HG03175 (cell line): Measurements from ENCODE around the gene CACNA2D1.
"Not testable (repeated sequence)": the region's sequence is repeated elsewhere in the genome, so short reads cannot be mapped to it uniquely, and the experiment has no call there.

Experiments
- ATAC-seq: cut with Tn5 transposase; IDR thresholded peaks from one replicate; pipeline ENCODE4 v1.9.1; 2021; ENCODE audit warnings: mild to moderate bottlenecking, moderate library complexity; ENCODE audit not compliant: unreplicated experiment

The CACNA2D1 gene

DNA sequence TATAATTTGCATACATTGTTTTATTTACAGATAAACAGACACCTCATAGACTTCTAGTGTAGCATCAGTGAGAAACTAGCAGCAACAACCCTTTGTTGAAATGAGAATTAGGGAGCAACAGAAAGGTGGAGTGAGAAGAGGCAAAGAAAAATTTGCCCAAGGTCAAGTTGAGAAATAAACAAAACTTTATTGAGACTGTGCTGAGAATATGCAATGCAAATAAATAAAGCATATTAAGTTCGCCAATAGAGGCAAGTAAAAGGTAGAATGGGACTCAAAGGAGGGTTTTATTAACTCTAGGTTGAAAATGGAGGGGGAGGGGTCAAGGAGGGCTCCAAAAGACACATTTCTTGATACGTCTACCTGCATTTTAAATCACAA is 49.7 kb downstream of the CACNA2D1 start:
- no peak for ATAC-seq

- ATAC-seq, result no peak
Measured at GRCh38 chr7:82393076-82393839, 50.3 kb downstream of the CACNA2D1 start.

- ATAC-seq, result no peak
Measured at GRCh38 chr7:82390936-82391335, 52.6 kb downstream of the CACNA2D1 start.

- ATAC-seq, result no peak
Measured at GRCh38 chr7:82389876-82390275, 53.7 kb downstream of the CACNA2D1 start.

DNA sequence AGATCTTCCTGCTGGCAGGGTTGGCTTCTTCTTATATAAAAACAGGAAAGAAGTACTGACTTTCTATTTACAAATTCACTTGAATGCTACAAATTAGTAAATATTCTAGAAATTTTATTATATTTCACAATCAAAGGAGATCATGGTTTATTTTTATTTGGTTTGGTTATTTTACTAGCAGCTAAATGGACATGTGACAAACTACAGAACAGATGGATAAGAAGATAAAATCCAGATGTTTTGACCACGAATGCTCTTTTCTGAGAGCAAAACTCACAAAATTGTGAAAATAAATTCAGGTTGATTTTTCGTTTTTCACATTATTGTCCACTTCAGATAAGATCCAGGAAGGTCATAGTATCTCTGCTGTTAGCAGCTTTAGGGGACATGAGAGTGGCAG is 55.4 kb downstream of the CACNA2D1 start:
- ATAC-seq, result no peak

DNA sequence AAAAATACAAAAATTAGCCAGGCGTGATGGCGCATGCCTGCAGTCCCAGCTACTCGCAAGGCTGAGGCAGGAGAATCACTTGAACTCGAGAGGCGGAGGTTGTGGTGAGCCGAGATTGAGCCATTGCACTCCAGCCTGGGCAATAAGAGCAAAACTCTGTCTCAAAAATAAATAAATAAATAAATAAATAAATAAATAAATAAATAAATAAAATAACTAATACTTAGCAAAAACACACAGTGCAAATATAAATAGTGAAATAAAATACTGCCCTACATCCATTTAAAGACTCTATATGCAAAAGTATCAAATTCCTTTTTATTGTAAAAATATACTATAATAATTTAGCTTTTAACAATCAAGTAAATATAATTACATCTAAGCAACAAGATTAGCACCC is 57.0 kb downstream of the CACNA2D1 start:
- not testable (repeated sequence) for ATAC-seq

- no peak for ATAC-seq
Measured at GRCh38 chr7:82384779-82385178, 58.8 kb downstream of the CACNA2D1 start.

DNA sequence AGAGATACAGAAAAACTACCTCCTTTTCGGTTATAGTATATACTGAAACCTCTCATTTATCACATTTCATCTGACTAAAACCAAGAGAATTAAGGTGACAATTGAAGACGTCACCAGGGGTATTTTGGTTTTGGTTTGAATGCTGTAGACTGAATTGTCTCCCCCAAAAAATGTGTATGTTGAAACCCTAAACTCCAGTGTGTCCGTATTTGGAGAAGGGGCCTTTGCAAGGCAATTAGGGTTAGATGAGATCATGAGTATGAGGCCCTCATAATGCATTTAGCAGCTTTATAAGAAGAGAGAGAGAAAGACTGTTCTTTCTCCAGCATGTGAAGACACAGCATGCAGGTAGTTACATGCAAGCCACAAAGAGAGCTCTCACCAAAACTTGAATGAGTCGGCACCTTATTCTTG is 59.5 kb downstream of the CACNA2D1 start:
- ATAC-seq, result no peak

DNA sequence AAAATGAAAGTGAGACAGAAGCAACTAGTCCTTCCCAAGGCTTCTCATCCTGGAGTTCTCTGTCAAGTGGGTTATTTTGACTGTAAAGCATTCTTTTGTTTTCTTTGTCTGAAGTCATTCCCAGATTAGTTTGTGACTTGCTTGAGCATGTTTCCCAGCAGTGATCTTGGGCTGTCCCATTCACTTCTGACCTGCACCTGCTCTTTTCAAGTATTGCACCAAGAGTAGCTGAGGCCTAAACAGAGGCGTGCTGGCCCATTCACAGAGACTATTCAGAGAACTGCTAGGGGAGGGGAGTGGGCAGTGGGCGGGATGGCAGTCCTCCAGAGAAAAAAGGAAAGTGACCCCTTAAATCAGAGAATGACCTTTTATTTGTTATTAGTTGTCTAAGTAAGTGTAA is 61.3 kb downstream of the CACNA2D1 start:
- ATAC-seq, result no peak

- ATAC-seq, result no peak
Measured at GRCh38 chr7:82376739-82377138, 66.8 kb downstream of the CACNA2D1 start.

DNA sequence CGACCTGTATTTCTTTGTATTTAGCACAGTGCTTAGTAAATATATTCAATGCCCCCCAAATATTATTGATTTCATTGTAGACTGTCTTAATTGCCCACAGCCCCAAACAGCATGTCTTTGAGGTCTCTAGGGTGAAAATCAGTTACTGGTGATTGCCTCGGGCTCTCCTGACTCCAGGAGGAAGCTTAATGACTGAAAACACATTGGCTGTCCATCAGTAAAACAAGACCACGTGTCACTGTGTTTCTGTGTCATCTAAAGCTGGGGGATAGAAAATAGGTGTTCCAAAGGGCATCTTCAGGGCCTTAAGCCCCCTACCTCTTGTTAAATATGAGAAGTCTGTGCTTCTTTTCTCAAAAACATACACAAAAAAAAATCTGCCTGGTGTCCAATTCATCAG is 67.9 kb downstream of the CACNA2D1 start:
- no peak for ATAC-seq

- no peak for ATAC-seq
Measured at GRCh38 chr7:82375129-82375528, 68.4 kb downstream of the CACNA2D1 start.

GRCh38 chr7:82373926-82374635 is 69.5 kb downstream of the CACNA2D1 start:
- ATAC-seq, result no peak

DNA sequence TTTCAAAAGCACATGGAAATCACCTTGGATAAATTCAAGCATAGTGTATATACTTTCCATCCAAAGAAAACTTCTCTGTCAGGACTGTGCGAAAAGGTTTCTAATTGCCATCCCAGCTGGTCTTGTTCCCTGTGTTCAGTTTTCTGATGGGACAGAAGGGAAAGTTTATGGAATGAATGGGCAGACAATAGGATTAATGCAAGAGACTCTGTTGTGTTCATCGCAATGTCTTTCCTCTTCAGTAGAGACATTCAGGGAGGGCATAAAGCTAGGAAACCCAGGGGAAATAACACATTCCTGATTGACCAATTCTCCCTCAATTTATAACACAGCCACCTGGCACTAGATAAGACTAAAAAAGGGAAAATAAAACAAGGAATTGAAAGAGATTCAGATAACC is 78.9 kb downstream of the CACNA2D1 start:
- ATAC-seq, result no peak

GRCh38 chr7:82364048-82364447 is 79.5 kb downstream of the CACNA2D1 start:
- no peak for ATAC-seq

GRCh38 chr7:82362129-82362706 is 81.4 kb downstream of the CACNA2D1 start:
- no peak for ATAC-seq

DNA sequence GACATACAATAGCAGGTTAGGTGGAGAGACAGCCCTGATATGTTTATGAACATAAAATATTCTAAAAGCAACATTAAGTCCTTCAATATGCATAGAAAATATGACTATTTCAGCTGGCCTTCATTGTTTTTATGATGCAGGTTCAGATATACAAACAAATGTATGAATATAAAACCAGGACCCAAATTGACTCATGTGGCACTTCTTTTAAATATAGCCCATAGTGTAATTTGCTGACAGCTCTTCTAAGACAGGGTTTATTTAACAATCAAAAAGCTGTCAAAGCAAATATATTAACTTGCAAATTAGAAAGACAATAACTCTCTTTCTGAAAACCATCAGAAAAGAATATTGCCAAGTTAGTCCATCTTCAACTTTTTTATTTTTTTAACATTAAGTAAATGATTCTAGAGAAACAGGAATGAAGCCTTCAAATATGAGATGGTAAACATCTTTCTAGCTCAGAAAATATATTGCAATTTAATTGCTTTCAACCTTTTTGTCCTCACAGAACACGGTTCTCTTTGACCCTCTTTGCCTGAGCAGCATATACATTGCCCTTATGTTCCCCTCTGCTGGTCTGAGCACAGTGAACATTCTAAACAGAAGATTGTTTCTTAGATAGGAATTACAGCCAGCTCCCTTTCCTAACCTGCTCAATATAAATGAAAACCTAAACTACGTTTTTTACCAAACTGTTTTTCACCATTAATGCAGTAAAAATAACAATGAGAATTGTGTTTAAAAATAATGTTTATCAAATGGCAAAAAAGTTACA is 82.8 kb downstream of the CACNA2D1 start:
- ATAC-seq, result no peak

- ATAC-seq, result no peak
Measured at GRCh38 chr7:82359426-82359825, 84.2 kb downstream of the CACNA2D1 start.

DNA sequence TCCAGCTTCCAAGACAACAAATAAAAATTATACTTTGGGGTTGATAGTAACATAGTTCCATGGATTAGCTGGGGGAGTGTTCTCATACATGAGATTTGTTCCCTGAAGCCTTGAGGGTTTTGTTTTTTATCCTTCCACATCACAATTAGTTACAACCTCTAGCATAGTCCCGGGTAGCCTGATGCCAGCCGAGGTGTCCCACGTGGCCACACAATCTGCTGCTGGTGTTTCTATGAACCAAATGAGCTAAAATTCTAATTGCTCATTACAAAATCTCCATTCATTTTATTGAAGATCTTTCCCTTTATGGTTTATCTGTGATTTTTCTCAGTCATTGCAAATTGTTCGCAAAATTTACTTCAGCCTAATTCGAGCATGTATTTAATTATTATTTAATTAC is 84.7 kb downstream of the CACNA2D1 start:
- no peak for ATAC-seq

DNA sequence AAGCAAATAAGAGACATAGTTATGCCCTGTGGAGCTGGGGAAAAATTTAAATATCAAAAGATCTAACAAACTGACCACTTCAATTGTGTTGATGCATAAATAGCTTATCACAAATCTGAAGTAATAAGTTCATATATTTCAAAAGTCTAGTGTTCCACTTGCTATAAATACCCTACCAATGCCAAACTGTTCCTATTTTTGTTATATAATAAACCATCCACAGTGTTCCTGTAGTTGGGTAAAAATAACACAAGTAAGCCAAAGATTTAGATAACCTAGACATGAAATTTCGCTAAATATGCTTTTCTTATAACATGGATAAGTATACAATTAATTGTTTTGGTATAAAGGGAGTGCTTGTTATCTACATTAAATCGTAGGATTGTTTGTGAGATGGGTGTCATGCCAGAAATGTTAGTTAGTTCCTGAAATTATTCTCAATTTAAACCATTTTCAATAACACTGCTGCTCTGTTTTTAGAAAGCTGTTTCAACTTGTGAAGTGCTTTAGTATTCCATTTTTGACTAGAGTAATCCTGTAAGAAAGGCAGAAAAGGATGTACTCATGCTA is 85.5 kb downstream of the CACNA2D1 start:
- ATAC-seq, result no peak

DNA sequence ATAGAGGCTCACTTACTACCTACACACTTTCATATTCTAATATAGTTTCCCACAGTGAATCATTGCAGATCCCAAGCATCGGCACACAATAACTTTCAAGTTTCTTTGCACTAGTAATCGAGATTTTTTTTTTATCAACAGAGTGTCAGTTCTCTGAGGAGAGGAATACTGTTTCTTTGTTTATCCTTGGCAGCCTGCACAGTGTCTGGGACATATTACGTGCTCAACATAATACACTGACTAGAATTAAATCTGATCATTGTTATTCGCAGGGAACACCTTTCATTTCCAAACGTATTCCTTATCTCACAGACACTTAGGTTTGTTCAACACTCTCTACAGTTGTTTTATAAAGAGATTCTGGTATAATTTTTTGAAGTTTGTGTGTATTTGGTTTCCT is 95.3 kb downstream of the CACNA2D1 start:
- ATAC-seq, result no peak
